Measurements from ENCODE around the gene OARD1.
"Not testable (repeated sequence)": the region's sequence is repeated elsewhere in the genome, so short reads cannot be mapped to it uniquely, and the experiment has no call there.

The OARD1 gene

DNA sequence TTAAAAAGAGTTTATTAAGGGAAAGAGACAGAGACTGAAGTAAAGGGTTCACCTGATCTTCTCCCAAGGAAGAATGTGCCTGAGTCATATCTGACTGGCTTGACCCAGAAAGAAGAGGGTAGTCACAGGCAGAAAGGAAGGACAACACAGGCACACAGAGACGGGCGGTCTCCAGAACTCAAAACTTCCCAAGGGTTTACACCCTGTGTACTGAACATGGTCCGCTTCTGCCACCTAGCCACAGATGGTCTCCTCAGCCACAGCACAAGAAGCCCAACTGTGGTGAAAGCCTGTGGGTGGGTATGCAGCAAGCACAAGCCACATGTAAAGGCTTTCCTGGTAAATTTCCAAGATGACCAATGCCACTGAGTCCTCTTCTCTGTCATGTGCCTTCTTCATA is 50.3 kb downstream of the OARD1 start:
- peak; percentile 24 for DNase-seq

DNA sequence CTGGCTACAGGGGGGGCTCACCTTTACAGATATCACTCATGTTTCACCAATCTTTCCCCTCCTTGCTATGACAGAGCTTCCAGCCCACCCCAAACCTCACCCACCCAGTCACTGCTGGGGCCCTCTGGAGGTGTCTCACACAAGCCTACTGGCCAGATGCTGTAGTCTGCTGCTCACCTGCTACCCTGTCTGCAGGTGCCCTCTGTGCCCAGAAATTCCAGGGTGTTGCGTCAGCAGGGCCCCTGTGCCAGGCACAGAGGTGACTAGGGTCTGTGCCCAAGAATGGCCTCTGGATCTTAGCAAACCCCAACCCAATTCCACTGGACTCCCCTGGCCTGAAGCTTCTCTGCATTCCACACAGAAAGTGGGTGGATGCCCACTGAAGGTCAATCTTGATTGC is 54.5 kb downstream of the OARD1 start:
- DNase-seq = no peak

DNA sequence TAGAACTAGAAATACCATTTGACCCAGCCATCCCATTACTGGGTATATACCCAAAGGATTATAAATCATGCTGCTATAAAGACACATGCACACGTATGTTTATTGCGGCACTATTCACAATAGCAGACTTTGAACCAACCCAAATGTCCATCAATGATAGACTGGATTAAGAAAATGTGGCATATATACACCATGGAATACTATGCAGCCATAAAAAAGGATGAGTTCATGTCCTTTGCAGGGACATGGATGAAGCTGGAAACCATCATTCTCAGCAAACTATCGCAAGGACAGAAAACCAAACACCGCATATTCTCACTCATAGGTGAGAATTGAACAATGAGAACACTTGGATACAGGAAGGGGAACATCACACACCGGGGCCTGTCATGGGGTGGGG is 56.3 kb downstream of the OARD1 start:
- not testable (repeated sequence) for DNase-seq

DNA sequence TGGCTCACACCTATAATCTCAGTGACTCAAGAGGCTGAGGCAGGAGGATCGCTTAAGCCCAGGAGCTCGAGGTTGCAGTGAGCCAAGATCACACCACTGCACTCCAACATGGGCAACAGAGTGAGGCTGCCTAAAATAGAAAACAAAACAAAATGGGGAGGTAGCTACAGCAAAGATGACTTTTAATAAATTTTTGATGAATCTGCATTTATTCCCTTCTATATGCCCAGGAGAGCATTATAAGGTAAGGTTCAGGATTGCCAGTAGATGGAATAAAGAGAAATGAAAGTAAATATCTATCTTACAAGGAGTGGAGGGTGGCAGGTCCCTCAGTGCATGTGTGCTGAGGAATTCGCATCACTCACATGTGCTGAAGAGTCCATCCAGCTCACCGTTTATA is 57.4 kb downstream of the OARD1 start:
- DNase-seq = no peak

Data from NCI-H446 treated with DMSO at 0.1 percent for 48 hours (cell line).